HG03469 (cell line): ENCODE measurements around the gene IRAK1.

Experiments used
- ATAC-seq: cut with Tn5 transposase; IDR thresholded peaks from one replicate; pipeline ENCODE4 v1.9.1; 2021; ENCODE audit warnings: mild to moderate bottlenecking, moderate library complexity, moderate number of reproducible peaks; ENCODE audit not compliant: unreplicated experiment

The IRAK1 gene

GRCh38 chrX:153973127-153974002 lies 46.3 kb downstream of the IRAK1 start:
- no peak for ATAC-seq

- peak; percentile 28 for ATAC-seq
These were observed 47.2 kb downstream of the IRAK1 start, which contains the start of gene TMEM187 for GRCh38 chrX:153972368-153973126. TSS of gene TMEM187 (plus strand) at chrX:153972754. CDS start at chrX:153982063, 9,309 bp downstream.

- peak; percentile 22 for ATAC-seq
These were observed 48.0 kb downstream of the IRAK1 start, which contains the start of gene HCFC1 for GRCh38 chrX:153971450-153972367. TSS of gene HCFC1 (minus strand) at chrX:153971818. CDS start at chrX:153970840, 978 bp downstream.

GRCh38 chrX:153971124-153971449 lies 48.6 kb downstream of the IRAK1 start:
- ATAC-seq: no peak

- ATAC-seq: no peak
These were observed 49.2 kb downstream of the IRAK1 start for GRCh38 chrX:153970357-153971123.

GRCh38 chrX:153969904-153970356 lies 49.8 kb downstream of the IRAK1 start:
- ATAC-seq: no peak

- no peak for ATAC-seq
These were observed 50.4 kb downstream of the IRAK1 start for GRCh38 chrX:153969125-153969903.

GRCh38 chrX:153968754-153969124 lies 51.0 kb downstream of the IRAK1 start:
- ATAC-seq: no peak

GRCh38 chrX:153968255-153968654 lies 51.4 kb downstream of the IRAK1 start:
- no peak for ATAC-seq

GRCh38 chrX:153967536-153968224 lies 52.0 kb downstream of the IRAK1 start:
- ATAC-seq: no peak

- no peak for ATAC-seq
These were observed 52.7 kb downstream of the IRAK1 start for GRCh38 chrX:153966841-153967535.

- no peak for ATAC-seq
These were observed 53.4 kb downstream of the IRAK1 start for GRCh38 chrX:153966283-153966688.

- ATAC-seq: no peak
These were observed 54.3 kb downstream of the IRAK1 start for GRCh38 chrX:153965406-153965805.

GRCh38 chrX:153964105-153964504 lies 55.6 kb downstream of the IRAK1 start:
- ATAC-seq: no peak

GRCh38 chrX:153963546-153963945 lies 56.2 kb downstream of the IRAK1 start:
- ATAC-seq: no peak

GRCh38 chrX:153961292-153961691 lies 58.4 kb downstream of the IRAK1 start:
- ATAC-seq: no peak

GRCh38 chrX:153960786-153961185 lies 58.9 kb downstream of the IRAK1 start:
- no peak for ATAC-seq
